HEK293 (cell line): ENCODE measurements around the gene TBC1D24.

Experiments used
- CTCF ChIP-seq: fragments of 450-650 bp; formaldehyde crosslinking; IDR thresholded peaks from 2 replicates; pipeline ENCODE4 v1.5.1; 2016; ENCODE audit warnings: missing biosample characterization, missing genetic modification characterization
- KLF1 ChIP-seq: fragments of 450-650 bp; formaldehyde crosslinking; IDR thresholded peaks from 2 replicates; pipeline ENCODE4 v1.5.1; 2016; ENCODE audit warnings: missing biosample characterization, missing genetic modification characterization
- KLF7 ChIP-seq: fragments of 450-650 bp; formaldehyde crosslinking; IDR thresholded peaks from 2 replicates; pipeline ENCODE4 v1.5.1; 2016; ENCODE audit warnings: missing biosample characterization, missing genetic modification characterization, borderline replicate concordance
- OVOL3 ChIP-seq: fragments of 450-650 bp; formaldehyde crosslinking; IDR thresholded peaks from 2 replicates; pipeline ENCODE4 v1.5.1; 2016; ENCODE audit warnings: missing biosample characterization, missing genetic modification characterization
- PRDM10 ChIP-seq: fragments of 450-650 bp; formaldehyde crosslinking; IDR thresholded peaks from 2 replicates; pipeline ENCODE4 v1.5.1; 2016; ENCODE audit warnings: missing biosample characterization, missing genetic modification characterization
- REPIN1 ChIP-seq: fragments of 450-650 bp; formaldehyde crosslinking; IDR thresholded peaks from 2 replicates; pipeline ENCODE4 v1.5.1; 2017; ENCODE audit warnings: missing biosample characterization, missing genetic modification characterization, low read depth
- YY1 ChIP-seq: fragments of 450-650 bp; formaldehyde crosslinking; IDR thresholded peaks from 2 replicates; pipeline ENCODE4 v1.5.1; 2018; ENCODE audit warnings: missing biosample characterization, missing genetic modification characterization
- ZBTB44 ChIP-seq: fragments of 450-650 bp; IDR thresholded peaks from 2 replicates; pipeline ENCODE4 v1.5.1; 2018; ENCODE audit warnings: missing biosample characterization, mild to moderate bottlenecking, missing genetic modification characterization
- ZNF214 ChIP-seq: fragments of 450-650 bp; formaldehyde crosslinking; IDR thresholded peaks from 2 replicates; pipeline ENCODE4 v1.5.1; 2017; ENCODE audit warnings: missing biosample characterization, mild to moderate bottlenecking, missing genetic modification characterization, borderline replicate concordance
- ZSCAN23 ChIP-seq: fragments of 450-650 bp; formaldehyde crosslinking; IDR thresholded peaks from 2 replicates; pipeline ENCODE4 v1.5.1; 2016; ENCODE audit warnings: missing biosample characterization, missing genetic modification characterization

- TF ChIP-seq CTCF (no peak), ZSCAN23 (tag by site-specific recombination) (no peak), OVOL3 (tag by site-specific recombination) (no peak), REPIN1 (tag by site-specific recombination) (no peak), KLF7 (no peak), ZNF214 (tag by site-specific recombination) (no peak), ZBTB44 (tag by site-specific recombination) (no peak), PRDM10 (tag by site-specific recombination) (peak; percentile 24; the same call in 1 of the 2 replicates), YY1 (no peak), KLF1 (tag by site-specific recombination) (no peak)
These were observed 5.3 kb upstream of the TBC1D24 start for GRCh38 chr16:2469399-2470233.
